Measurements from ENCODE around the gene GPRIN1.
"Not testable (repeated sequence)": the region's sequence is repeated elsewhere in the genome, so short reads cannot be mapped to it uniquely, and the experiment has no call there.

The GPRIN1 gene

DNA sequence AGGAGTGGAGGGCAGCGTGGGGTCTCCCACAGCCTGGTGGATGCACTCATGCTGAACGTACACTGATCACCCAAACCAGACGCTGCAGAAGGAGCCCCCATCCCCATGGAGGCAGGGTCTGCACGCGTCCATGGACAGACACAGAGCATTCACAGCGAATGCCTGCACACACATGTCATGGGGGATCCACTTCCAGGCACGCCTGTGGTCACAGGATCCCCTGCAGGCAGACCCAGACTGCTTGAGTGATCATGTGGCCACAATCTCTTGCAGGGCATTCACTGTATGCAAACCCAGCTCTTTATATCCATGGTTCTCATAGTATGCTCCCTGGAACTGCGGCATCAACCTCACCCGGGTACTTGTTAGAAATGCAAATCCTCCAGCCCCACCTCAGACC is 15.0 kb upstream of the GPRIN1 start:
- DNase-seq (ENCODE audit: low read depth, low spot score): no peak

- DNase-seq (ENCODE audit: low read depth, low spot score): no peak
Observed at GRCh38 chr5:176624142-176624541, 14.2 kb upstream of the GPRIN1 start.

DNA sequence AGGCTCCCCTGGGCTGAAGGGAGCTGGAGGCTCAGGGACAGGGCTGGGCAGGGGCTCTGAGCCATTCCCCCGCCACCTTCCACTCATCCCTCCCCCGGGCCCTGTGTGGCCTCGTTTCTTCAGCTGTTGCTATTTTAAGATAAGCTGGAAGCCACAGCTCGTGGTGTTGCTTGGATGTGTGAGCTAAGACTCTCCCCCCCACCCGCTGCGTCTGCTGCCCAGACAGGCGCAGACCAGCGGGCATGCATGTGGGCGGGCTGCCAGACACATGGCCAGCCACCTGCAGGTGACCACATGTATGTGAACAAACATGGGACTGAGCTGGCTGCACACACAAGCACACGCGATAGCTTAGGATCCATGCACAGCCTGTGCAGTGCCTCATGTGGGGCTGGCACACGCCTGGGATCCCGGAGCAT is 11.7 kb upstream of the GPRIN1 start:
- no peak for DNase-seq (ENCODE audit: low read depth, low spot score)

DNA sequence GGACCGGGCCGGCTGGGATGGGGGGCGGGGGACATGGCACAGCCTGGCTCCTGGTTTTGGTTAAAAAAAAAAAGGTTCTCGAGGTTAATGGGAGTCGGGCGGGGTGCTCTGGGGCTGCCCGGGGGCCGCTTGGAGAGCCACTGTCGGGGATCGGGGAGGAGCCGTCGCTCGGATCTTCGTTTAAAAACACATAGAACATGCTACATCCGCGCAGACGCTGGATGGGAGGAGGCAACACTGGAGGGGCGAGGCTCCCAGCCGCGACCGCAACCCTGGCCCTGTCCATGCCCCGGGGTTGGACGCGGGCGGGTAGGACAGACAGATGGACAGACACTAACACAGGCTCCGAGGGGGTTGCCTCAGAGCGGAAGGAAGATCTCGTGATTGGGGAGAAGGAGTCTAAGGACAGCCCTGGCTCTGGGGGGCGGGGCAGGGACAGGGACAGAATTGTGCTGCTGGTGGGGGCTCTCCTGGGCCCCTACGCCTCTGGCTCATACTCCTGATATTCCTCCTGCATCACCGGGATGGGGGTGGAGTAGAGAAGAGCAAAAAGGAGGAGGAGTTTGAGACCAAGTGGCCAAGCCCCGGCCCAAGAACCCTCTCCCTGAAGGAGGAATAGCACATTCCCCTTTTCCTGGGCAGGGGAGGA is 10.5 kb upstream of the GPRIN1 start:
- DNase-seq (ENCODE audit: low read depth, low spot score): no peak

DNA sequence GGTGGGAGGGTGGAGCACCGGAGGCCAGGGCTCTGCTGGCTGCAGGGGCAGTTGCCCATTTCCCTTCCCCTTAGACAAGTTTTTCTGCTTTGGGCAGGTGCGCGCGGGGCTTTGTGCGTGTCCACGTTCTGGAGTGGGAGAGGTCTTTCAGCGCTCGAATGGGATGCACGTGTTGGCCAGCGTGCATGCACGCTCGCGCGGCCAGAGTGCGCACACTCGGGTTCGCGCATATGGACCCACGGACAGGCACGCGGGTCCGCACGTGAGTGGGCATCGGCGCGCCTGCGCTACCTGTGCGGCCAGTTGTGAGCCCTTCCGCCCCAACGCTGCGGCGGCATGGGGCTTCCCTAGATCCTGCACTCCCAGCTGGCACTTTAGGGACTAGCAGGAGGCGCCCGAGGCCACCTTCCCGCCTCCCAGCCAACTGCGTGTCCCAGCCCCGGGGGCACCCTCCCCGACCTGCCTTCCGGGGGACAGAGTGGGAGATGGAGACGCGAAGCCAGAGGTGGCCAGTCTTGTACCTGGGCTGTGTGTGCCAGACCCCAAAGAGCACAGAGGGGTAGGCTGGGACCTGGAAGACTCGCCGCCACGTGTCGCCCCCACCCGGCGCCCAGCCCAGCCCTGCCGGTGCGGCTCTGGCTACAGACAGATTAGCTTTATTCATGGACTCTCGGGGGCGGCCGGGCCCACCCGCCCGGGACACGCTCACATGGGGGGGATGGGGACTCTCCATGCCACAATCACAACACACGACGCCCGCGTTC is 9.8 kb upstream of the GPRIN1 start:
- DNase-seq (ENCODE audit: low read depth, low spot score): no peak

DNA sequence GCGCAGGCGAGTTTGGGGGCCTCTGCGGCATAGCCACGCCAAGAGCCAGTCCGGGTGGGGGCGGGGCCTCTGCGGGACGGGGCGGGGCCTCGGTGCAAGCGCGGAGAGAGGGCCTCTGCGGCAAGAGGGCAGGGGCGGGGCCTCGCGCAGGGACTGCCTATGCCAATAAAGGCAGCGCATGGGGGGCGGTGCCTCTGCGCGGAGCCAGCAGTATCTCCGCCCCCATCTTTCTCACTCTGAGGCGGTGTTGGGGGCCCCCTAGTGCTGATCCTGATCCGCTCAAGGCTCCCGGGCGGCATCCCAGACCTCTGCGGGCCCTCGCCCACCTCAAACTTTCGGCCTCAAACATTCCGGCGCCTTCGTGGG is 9.2 kb upstream of the GPRIN1 start:
- DNase-seq (ENCODE audit: low read depth, low spot score): peak; percentile 67

- DNase-seq (ENCODE audit: low read depth, low spot score): no peak
Observed at GRCh38 chr5:176618783-176619182, 8.8 kb upstream of the GPRIN1 start.

GRCh38 chr5:176616511-176616910 is 6.6 kb upstream of the GPRIN1 start:
- no peak for DNase-seq (ENCODE audit: low read depth, low spot score)

- DNase-seq (ENCODE audit: low read depth, low spot score): no peak
Observed at GRCh38 chr5:176614805-176615478, 5.0 kb upstream of the GPRIN1 start.

DNA sequence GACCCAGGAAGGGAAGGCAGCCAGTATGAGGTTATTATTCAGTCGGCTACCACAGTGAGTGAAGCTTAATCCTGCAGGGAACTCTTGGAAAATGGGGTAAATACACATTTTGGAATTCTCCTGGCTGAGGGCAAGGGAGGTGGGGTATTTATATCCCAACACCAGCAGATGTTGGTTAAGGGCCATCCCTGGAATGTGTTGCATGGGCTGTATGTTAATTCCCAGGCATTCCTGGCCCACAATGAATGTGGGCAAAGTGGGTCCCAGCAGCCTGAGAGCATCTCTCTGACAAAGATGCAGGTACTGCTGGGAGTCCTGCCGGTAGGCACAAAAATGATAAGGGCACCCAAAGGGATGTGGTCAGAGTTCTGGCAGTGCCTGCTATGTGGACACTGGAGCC is 2.9 kb upstream of the GPRIN1 start:
- no peak for DNase-seq (ENCODE audit: low read depth, low spot score)

DNA sequence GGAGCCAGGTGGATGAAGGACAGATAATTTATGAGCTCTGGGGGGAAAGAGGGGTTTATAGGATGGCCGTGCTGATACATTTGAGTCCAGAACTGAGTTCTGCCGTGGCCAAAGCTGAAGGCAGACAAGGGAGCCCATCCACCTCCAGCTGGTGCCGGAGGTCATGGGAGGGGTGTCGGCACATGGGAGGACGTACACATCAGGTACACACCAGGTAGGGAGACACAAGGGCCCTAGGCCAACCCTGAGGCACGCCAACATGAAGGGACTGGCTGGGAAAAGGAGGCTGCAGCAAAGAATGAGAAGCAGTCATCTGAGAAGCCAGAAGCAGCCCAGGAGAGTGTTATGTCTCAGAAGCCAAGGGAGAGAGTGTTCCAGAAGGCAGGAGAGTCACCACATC is 2.1 kb upstream of the GPRIN1 start:
- DNase-seq (ENCODE audit: low read depth, low spot score): no peak

DNA sequence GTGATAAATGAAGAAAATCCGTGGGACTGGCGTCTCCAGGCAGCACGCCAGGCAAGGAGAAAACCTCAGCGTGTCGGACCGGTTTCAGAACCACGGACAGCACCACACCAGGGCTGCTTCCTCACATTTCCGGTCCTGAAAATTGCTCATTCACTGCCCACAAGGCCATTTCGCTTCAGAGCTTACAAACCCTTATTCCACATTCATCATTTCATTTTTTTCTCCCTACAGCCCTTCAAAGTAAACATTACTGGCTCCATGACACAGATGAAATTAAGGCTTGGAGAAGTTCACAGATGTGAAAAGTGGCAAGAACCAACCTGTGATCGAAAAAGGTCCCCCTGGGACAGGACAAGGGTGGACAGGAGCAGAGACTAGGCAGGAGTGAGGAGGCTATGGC is 1.5 kb upstream of the GPRIN1 start:
- DNase-seq (ENCODE audit: low read depth, low spot score): no peak

- DNase-seq (ENCODE audit: low read depth, low spot score): no peak
Observed at GRCh38 chr5:176610435-176610773, 448 bp upstream of the GPRIN1 start.

GRCh38 chr5:176608937-176609723 is 826 bp downstream of the GPRIN1 start:
- DNase-seq (ENCODE audit: low read depth, low spot score): no peak

- DNase-seq (ENCODE audit: low read depth, low spot score): no peak
Observed at GRCh38 chr5:176608142-176608705, 1.7 kb downstream of the GPRIN1 start.

DNA sequence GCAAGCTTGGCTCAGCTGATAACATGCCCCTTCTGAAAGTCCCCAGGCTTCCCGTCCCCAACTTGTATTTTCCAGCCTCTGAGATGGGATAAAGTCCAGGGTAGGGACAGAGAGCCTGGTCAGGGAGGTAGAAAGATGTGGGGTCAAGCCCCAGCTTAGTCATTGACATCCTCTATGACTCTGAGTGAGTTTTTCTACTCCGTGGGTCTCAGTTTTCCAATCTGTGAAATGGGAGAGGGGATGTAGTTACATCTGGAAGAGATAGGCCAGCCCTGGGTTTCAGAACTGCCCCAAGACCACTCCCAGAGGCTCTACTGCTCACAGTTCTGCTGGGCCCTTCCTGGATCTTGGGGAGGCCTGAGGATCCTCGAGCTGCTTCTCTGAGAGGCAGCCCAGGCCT is 3.1 kb downstream of the GPRIN1 start:
- DNase-seq (ENCODE audit: low read depth, low spot score): no peak

GRCh38 chr5:176606032-176606431 is 3.9 kb downstream of the GPRIN1 start:
- no peak for DNase-seq (ENCODE audit: low read depth, low spot score)

DNA sequence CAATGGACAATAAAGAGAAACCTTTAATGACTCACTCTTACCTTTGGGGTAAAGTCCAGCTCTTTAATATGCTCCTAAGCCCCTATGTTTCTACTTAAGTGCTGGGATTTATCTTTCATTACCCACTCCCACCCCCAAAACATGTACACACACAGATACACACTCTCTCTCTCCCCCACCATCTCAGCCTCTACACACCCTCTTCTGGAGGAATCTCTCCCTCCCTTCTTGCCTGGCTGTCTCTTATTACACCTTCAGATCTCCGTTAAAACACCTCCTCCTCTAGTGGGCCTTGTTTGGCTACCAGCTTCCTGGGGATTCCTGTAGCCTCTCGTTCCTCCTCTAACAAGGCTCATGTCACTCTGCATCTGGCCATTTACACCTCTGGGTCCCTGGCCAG is 6.9 kb downstream of the GPRIN1 start:
- no peak for DNase-seq (ENCODE audit: low read depth, low spot score)

DNA sequence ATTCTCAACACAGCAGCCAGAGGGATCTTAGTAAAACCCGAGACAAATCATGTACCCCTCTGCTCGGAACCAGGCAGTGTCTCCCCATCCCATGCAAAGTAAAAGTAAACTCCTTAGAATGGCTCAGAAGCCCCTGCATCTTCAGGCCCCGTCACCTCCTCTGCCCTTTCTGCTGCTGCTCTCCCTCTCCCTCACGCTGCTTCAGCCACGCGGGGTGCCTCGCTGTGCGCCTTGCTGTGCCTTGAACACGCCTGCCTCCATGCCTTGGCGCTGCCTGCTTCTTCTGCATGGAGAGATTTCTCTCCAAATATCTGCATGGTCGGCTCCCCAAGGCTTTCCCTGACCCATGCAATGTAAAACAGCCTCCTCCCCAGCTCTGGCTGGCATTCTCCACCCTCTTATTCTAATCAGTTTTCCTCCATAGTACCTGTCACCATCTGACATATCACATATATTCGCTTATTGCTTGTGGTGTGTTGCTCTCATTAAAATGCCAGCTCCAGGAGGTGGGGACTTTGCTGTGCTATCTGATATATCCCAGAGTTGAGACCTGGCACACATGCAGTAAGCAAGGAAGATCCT is 8.0 kb downstream of the GPRIN1 start:
- DNase-seq (ENCODE audit: low read depth, low spot score): no peak

DNA sequence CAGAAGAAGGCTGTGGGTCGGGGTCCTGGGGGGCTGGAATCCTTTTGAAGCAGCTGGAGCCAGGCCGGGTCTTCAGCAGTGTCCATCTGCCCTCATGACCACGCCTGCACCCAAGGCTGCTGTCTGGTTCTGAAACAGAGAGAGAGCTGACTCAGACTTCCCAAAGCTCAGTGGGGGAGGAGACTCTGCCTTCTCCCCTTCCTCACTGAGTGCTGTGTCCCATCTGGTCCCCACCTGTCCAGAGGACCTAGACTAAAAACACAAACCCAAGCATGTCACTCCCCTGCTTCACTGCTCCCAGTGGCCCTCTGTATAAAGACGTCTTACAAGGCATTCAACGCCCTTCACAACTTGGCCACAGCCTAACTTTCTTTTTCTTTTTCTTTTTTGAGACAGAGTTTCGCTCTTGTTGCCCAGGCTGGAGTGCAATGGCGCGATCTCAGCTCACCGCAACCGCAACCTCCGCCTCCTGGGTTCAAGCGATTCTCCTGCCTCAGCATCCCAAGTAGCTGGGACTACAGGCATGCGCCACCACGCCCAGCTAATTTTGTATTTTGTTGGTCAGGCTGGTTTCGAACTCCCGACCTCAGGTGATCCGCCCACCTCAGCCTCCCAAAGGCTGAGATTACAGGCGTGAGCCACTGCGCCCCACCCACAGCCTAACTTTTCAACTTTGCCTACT is 10.1 kb downstream of the GPRIN1 start:
- not testable (repeated sequence) for DNase-seq (ENCODE audit: low read depth, low spot score)
